Eye (tissue), 1 donor: ENCODE measurements around the gene RIPOR2.
"Not testable (repeated sequence)": the region's sequence is repeated elsewhere in the genome, so short reads cannot be mapped to it uniquely, and the experiment has no call there.

Experiments
- DNase-seq: peaks from one replicate; pipeline ENCODE4 v3.0.0-alpha.2; 2015

Gene RIPOR2

GRCh38 chr6:24953726-24954125, 18.0 kb upstream of the RIPOR2 start:
- no peak for DNase-seq

- DNase-seq: no peak
Measured at GRCh38 chr6:24951811-24952299, 16.1 kb upstream of the RIPOR2 start.

GRCh38 chr6:24950218-24950941, 14.6 kb upstream of the RIPOR2 start:
- DNase-seq: no peak

GRCh38 chr6:24949020-24949569, 13.3 kb upstream of the RIPOR2 start:
- no peak for DNase-seq

- not testable (repeated sequence) for DNase-seq
Measured at GRCh38 chr6:24948261-24948660, 12.5 kb upstream of the RIPOR2 start.

GRCh38 chr6:24947636-24948035, 11.9 kb upstream of the RIPOR2 start:
- no peak for DNase-seq

- DNase-seq: no peak
Measured at GRCh38 chr6:24945054-24945453, 9.3 kb upstream of the RIPOR2 start.

GRCh38 chr6:24943774-24944173, 8.0 kb upstream of the RIPOR2 start:
- DNase-seq: no peak

GRCh38 chr6:24940311-24940917, 4.7 kb upstream of the RIPOR2 start:
- DNase-seq: no peak

- DNase-seq: no peak
Measured at GRCh38 chr6:24936641-24937317, 1.0 kb upstream of the RIPOR2 start.

- DNase-seq: no peak
Measured at GRCh38 chr6:24933868-24934401, 1.8 kb downstream of the RIPOR2 start.

- DNase-seq: no peak
Measured at GRCh38 chr6:24933266-24933665, 2.5 kb downstream of the RIPOR2 start.

- no peak for DNase-seq
Measured at GRCh38 chr6:24932832-24933231, 2.9 kb downstream of the RIPOR2 start.

- no peak for DNase-seq
Measured at GRCh38 chr6:24931718-24932691, 3.8 kb downstream of the RIPOR2 start.

GRCh38 chr6:24931296-24931695, 4.5 kb downstream of the RIPOR2 start:
- no peak for DNase-seq

- no peak for DNase-seq
Measured at GRCh38 chr6:24930431-24930871, 5.3 kb downstream of the RIPOR2 start.

GRCh38 chr6:24929242-24929641, 6.5 kb downstream of the RIPOR2 start:
- no peak for DNase-seq

- no peak for DNase-seq
Measured at GRCh38 chr6:24927985-24928745, 7.6 kb downstream of the RIPOR2 start.

- no peak for DNase-seq
Measured at GRCh38 chr6:24927277-24927955, 8.3 kb downstream of the RIPOR2 start.

GRCh38 chr6:24926647-24927046, 9.1 kb downstream of the RIPOR2 start:
- not testable (repeated sequence) for DNase-seq

GRCh38 chr6:24926192-24926591, 9.6 kb downstream of the RIPOR2 start:
- DNase-seq: no peak
